Measurements from ENCODE around the gene RAPGEF1.

The RAPGEF1 gene

GRCh38 chr9:131620764-131621520 lies 118.9 kb downstream of the RAPGEF1 start:
- H3K27ac Mint-ChIP-seq, result peak overlapping the region; percentile 98
- no peaks in the 10 kb centered on the region for H3K27me3 Mint-ChIP-seq
- H3K4me3 Mint-ChIP-seq, result peak overlapping the region; percentile 76 to 79
- peaks cover 0 to 6% of the 10 kb centered on the region in 2 donors for H3K9me3 Mint-ChIP-seq
- ATAC-seq (replicated peaks) (no peak), DNase-seq (no peak)
- peaks cover 80 to 90% of the 10 kb centered on the region in 2 donors for H3K36me3 Mint-ChIP-seq
- H3K4me1 Mint-ChIP-seq, result peaks cover 48 to 81% of the 10 kb centered on the region in 2 donors

DNA sequence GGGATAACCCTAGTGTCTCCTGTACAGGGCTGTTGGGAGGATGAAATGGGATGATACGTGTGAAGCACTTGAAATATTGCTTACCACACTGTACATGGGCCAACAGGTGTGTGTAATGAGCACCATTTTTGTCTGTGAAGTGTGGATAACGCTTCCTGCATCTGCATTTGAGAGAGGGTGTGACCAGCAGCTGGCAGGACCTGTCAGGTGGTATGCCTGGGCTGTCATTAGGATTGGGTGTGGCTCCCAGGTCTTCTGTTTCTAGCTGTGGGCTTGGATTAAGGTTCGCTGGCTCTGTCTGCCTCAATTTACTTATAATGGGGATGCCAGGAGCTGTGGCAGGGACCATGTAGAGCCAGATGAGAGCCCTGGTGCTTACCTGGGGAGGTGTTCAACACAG lies 120.2 kb downstream of the RAPGEF1 start:
- H3K4me3 Mint-ChIP-seq, result no peak overlapping the region
- no peak for DNase-seq
- no peak for ATAC-seq (replicated peaks)
- peaks cover 46 to 74% of the 10 kb centered on the region in 2 donors for H3K4me1 Mint-ChIP-seq
- no peaks in the 10 kb centered on the region for H3K27me3 Mint-ChIP-seq
- H3K9me3 Mint-ChIP-seq, result peaks cover 0 to 6% of the 10 kb centered on the region in 2 donors
- H3K27ac Mint-ChIP-seq, result peak overlapping the region; percentile 94
- H3K36me3 Mint-ChIP-seq, result peaks cover 77 to 90% of the 10 kb centered on the region in 2 donors

DNA sequence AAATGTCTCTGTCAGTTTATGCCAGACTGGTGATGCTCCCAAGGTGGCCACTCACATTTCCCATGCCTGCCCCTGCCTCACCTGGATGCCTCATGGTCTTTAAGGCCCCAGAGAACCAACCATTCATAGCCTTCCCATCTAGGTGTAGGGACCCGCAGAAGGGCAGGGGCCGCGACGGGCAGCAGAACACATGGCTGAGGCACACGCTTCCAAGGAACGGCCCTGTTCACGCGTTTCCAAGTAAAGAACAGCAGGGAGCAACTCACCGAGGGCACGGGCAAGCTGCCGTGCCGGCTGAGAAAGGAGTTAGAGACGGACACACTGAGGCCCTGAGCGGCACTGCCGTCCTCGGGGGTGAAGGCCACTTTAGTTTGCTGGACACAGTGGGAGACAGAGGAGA lies 121.1 kb downstream of the RAPGEF1 start:
- Mint-ChIP-seq H3K27ac (peak overlapping the region; percentile 94), H3K36me3 (peaks cover 79 to 90% of the 10 kb centered on the region in 2 donors), H3K4me3 (peak overlapping the region; percentile 4 to 31), H3K4me1 (peaks cover 43 to 66% of the 10 kb centered on the region in 2 donors), H3K27me3 (no peaks in the 10 kb centered on the region), H3K9me3 (peaks cover 0 to 6% of the 10 kb centered on the region in 2 donors)
- DNase-seq, result no peak
- no peak for ATAC-seq (replicated peaks)

- peaks cover 43 to 66% of the 10 kb centered on the region in 2 donors for H3K4me1 Mint-ChIP-seq
- DNase-seq (no peak), ATAC-seq (replicated peaks) (no peak)
- peak overlapping the region; percentile 94 for H3K27ac Mint-ChIP-seq
- no peaks in the 10 kb centered on the region for H3K27me3 Mint-ChIP-seq
- peaks cover 0 to 6% of the 10 kb centered on the region in 2 donors for H3K9me3 Mint-ChIP-seq
- peaks cover 79 to 90% of the 10 kb centered on the region in 2 donors for H3K36me3 Mint-ChIP-seq
- H3K4me3 Mint-ChIP-seq, result peak overlapping the region in 1 of 2 donors; percentile 13
Measured at GRCh38 chr9:131618071-131618479, 121.8 kb downstream of the RAPGEF1 start.

DNA sequence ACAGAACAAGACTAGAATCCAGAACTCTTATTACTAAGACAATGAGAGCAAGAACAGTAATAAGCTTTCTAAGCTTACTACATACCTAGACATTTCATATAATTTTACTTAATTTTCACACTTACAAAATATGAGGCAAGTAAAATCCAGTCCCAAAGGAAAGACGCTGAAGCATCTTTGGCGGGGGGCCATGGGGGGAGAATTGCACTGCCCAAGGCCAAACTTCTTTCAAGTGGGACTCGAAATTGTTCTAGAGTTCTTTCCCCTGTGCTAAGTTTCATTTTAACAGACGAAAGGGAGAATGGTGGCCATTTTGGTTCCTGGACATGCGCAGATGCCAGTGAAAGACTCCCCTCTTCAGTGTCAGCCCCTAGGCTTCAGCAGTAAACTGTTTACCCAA lies 122.3 kb downstream of the RAPGEF1 start:
- Mint-ChIP-seq H3K36me3 (peaks cover 79 to 90% of the 10 kb centered on the region in 2 donors), H3K9me3 (peaks cover 0 to 4% of the 10 kb centered on the region in 2 donors), H3K27ac (peak overlapping the region; percentile 77), H3K27me3 (no peaks in the 10 kb centered on the region), H3K4me3 (no peak overlapping the region), H3K4me1 (peaks cover 44 to 66% of the 10 kb centered on the region in 2 donors)
- ATAC-seq (replicated peaks), result no peak
- no peak for DNase-seq

DNA sequence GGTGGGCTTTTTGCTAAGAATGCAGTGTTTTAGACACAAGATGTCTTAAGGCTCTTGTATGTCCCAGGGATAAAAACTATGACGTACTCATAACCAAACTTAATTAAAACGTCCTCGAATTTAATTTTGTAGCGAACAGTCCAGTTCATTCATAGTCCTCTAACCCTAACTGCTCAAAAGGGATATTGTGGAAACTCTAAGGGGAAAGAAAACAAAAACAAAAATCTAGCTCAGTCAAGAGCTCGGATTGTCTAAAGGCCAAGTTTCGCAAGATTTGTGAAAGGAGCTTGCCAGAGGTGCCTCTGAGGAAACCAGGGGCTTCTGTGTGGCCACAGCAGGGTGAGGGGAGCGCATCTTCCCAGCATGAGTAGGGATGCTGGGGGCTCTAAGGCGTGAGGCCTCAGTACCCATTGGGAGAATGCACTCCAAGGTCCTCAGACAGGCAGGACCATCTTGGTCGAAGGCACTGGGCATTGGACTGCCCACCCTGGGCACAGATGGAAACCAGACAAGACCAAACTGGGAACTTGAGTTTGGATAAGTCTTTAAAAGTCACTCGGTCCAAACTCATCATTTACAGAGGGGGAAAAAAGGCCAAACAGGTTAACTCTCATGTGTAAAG lies 122.8 kb downstream of the RAPGEF1 start:
- Mint-ChIP-seq H3K4me3 (no peak overlapping the region), H3K9me3 (peaks cover 0 to 4% of the 10 kb centered on the region in 2 donors), H3K4me1 (peaks cover 44 to 66% of the 10 kb centered on the region in 2 donors), H3K36me3 (peaks cover 80 to 89% of the 10 kb centered on the region in 2 donors), H3K27me3 (no peaks in the 10 kb centered on the region), H3K27ac (peak overlapping the region; percentile 77)
- ATAC-seq (replicated peaks), result no peak
- no peak for DNase-seq

GRCh38 chr9:131614340-131614915 lies 125.4 kb downstream of the RAPGEF1 start:
- DNase-seq (no peak), ATAC-seq (replicated peaks) (no peak)
- Mint-ChIP-seq H3K4me1 (peaks cover 40 to 49% of the 10 kb centered on the region in 2 donors), H3K36me3 (peaks cover 70 to 81% of the 10 kb centered on the region in 2 donors), H3K9me3 (no peaks in the 10 kb centered on the region), H3K4me3 (peak overlapping the region in 1 of 2 donors; percentile 2), H3K27ac (peak overlapping the region; percentile 88), H3K27me3 (no peaks in the 10 kb centered on the region)

DNA sequence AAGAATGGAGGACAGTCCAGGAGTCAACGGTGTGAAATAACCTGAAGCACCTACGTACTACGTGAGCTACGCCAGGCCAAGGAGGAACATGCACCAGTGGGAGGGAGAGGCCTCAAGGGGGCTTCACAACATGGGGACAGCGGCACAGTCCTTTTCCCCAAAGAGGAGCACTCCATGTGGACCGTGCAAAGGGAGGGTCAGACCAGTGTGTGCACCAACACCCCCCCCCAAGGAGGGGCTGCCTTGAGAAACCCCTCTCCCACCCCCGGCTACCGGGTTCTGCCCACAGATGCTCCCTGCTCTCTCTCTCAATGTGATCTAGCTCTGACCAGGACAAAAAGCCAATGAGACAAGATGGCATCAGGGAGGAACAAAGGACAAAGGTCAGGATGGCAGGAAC lies 126.0 kb downstream of the RAPGEF1 start:
- Mint-ChIP-seq H3K27me3 (no peaks in the 10 kb centered on the region), H3K9me3 (no peaks in the 10 kb centered on the region), H3K4me1 (peaks cover 39 to 47% of the 10 kb centered on the region in 2 donors), H3K4me3 (no peak overlapping the region), H3K36me3 (peaks cover 70 to 81% of the 10 kb centered on the region in 2 donors), H3K27ac (peak overlapping the region; percentile 88)
- DNase-seq (no peak), ATAC-seq (replicated peaks) (no peak)

- Mint-ChIP-seq H3K36me3 (peaks cover 70 to 81% of the 10 kb centered on the region in 2 donors), H3K4me3 (peak overlapping the region in 1 of 2 donors; percentile 22), H3K27me3 (no peaks in the 10 kb centered on the region), H3K27ac (peak overlapping the region; percentile 86), H3K9me3 (no peaks in the 10 kb centered on the region), H3K4me1 (peaks cover 38 to 43% of the 10 kb centered on the region in 2 donors)
- DNase-seq (no peak), ATAC-seq (replicated peaks) (no peak)
Measured at GRCh38 chr9:131612851-131613250, 127.0 kb downstream of the RAPGEF1 start.

GRCh38 chr9:131611586-131612315 lies 128.1 kb downstream of the RAPGEF1 start:
- peak overlapping the region; percentile 86 for H3K27ac Mint-ChIP-seq
- no peaks in the 10 kb centered on the region for H3K9me3 Mint-ChIP-seq
- no peak for ATAC-seq (replicated peaks)
- no peak for DNase-seq
- H3K27me3 Mint-ChIP-seq, result no peaks in the 10 kb centered on the region
- peaks cover 69 to 83% of the 10 kb centered on the region in 2 donors for H3K36me3 Mint-ChIP-seq
- H3K4me1 Mint-ChIP-seq, result peaks cover 44 to 51% of the 10 kb centered on the region in 2 donors
- H3K4me3 Mint-ChIP-seq, result peak overlapping the region in 1 of 2 donors; percentile 25

- DNase-seq (no peak), ATAC-seq (replicated peaks) (no peak)
- Mint-ChIP-seq H3K27me3 (no peaks in the 10 kb centered on the region), H3K27ac (peak overlapping the region; percentile 81), H3K36me3 (peaks cover 66 to 81% of the 10 kb centered on the region in 2 donors), H3K9me3 (no peaks in the 10 kb centered on the region), H3K4me1 (peaks cover 41 to 43% of the 10 kb centered on the region in 2 donors), H3K4me3 (no peak overlapping the region)
Measured at GRCh38 chr9:131610231-131610761, 129.6 kb downstream of the RAPGEF1 start.

GRCh38 chr9:131609099-131609830 lies 130.6 kb downstream of the RAPGEF1 start:
- Mint-ChIP-seq H3K4me1 (peaks cover 45 to 46% of the 10 kb centered on the region in 2 donors), H3K36me3 (peaks cover 69 to 81% of the 10 kb centered on the region in 2 donors), H3K9me3 (no peaks in the 10 kb centered on the region), H3K4me3 (peak overlapping the region in 1 of 2 donors; percentile 14), H3K27me3 (no peaks in the 10 kb centered on the region), H3K27ac (peak overlapping the region; percentile 84)
- ATAC-seq (replicated peaks) (no peak), DNase-seq (no peak)

- Mint-ChIP-seq H3K27ac (peak overlapping the region; percentile 84), H3K4me1 (peaks cover 42 to 44% of the 10 kb centered on the region in 2 donors), H3K4me3 (peak overlapping the region in 1 of 2 donors; percentile 14), H3K36me3 (peaks cover 68 to 81% of the 10 kb centered on the region in 2 donors), H3K27me3 (no peaks in the 10 kb centered on the region), H3K9me3 (no peaks in the 10 kb centered on the region)
- DNase-seq (no peak), ATAC-seq (replicated peaks) (no peak)
Measured at GRCh38 chr9:131608493-131609037, 131.3 kb downstream of the RAPGEF1 start.

Data from stimulated activated naive B cell treated with anti-CD40 and anti-IgM and Interleukin-4, amounts not matched to agents 10 μg/mL and 1 μg/mL and 100 μg/mL, for 72 hours (primary cell).